Skeletal muscle satellite cell (primary cell): ENCODE results near the gene UGCG.
A peak's percentile ranks its signal among the peaks of the same experiment; 100 is the strongest.

Experiments used
- H3K27me3 ChIP-seq: 2 replicates; pipeline ENCODE4 v1.7.0; 2013; ENCODE audit warnings: low read length; ENCODE audit not compliant: control insufficient read depth, insufficient read depth
- H3K36me3 ChIP-seq: 2 replicates; pipeline ENCODE4 v1.7.0; 2013; ENCODE audit warnings: mild to moderate bottlenecking, control low read depth, low read length; ENCODE audit not compliant: insufficient read depth
- H3K4me1 ChIP-seq: 2 replicates; pipeline ENCODE4 v1.7.0; 2013; ENCODE audit warnings: low read length; ENCODE audit not compliant: control insufficient read depth, insufficient read depth
- H3K4me2 ChIP-seq: 2 replicates; pipeline ENCODE4 v1.7.0; 2013; ENCODE audit warnings: mild to moderate bottlenecking, low read length
- H3K4me3 ChIP-seq: 2 replicates; pipeline ENCODE4 v1.7.0; 2013; ENCODE audit warnings: low read length
- H3K9ac ChIP-seq: 2 replicates; pipeline ENCODE4 v1.7.0; 2013; ENCODE audit warnings: mild to moderate bottlenecking, low read depth, low read length, moderate library complexity
- H3K9me3 ChIP-seq: replicated peaks from 2 replicates; pipeline ENCODE4 v1.7.0; 2013; ENCODE audit warnings: mild to moderate bottlenecking, control low read depth, low read length

Gene UGCG

DNA sequence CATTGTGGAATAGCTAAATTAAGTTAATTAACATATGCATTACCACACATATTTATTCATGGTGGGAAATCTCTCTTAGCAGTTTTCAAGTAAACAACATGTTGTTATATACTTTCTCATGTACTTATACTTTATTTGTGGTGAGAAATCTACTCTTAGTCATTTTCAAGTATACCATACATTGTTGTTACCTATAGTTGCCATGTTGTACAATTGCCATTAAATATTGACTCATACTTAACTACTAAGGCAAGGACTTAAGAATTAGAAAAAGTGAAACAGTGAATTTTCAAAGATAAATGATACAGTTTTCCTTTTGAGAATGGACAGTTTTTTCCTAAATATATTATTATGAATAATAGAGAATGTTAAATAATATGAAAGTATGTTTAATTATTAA, 27.7 kb downstream of the UGCG start:
- Histone ChIP-seq H3K9ac (peak overlapping the region; percentile 72), H3K27me3 (no peaks in the 10 kb centered on the region), H3K4me3 (no peak overlapping the region), H3K4me1 (peaks cover 64% of the 10 kb centered on the region), H3K9me3 (no peaks in the 10 kb centered on the region), H3K4me2 (no peak overlapping the region), H3K36me3 (peaks cover 76% of the 10 kb centered on the region)

DNA sequence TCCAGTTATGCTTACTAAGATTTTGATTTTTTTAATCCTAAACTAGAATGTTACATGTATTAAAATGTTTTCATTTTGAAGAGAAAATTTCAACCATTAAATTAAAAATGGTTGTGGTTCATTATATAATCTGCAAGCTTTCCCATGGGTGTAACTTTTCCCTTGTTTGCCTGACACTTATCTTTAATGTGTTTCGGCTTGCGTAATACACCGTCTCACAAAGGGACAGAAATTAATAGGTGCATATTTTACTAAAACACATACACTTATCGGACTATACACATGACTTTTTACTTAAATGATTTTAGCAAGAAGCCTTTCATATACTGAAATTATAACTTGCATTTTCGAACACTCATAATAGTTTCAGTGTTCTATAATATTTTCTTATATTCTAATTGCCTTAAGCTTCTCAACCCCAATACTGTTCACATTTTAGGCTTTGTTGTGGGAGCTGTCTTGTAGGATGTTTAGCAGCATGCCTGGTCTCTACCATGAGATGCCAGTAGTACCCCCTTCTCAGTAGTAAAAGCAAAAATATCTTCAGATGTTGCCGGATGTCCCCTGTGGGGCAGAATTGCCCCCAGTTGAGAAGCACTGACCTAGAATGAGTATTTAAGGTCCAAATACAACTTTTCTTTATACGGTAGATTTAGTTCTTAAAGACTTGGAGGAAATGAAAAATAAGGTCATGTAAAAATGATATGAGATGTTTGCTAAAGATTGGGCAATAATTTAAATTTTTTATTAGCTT, 28.6 kb downstream of the UGCG start:
- peak overlapping the region; percentile 72 for H3K9ac ChIP-seq
- no peaks in the 10 kb centered on the region for H3K9me3 ChIP-seq
- H3K4me3 ChIP-seq = peak overlapping the region; percentile 38
- H3K36me3 ChIP-seq = peaks cover 79% of the 10 kb centered on the region
- H3K4me1 ChIP-seq = peaks cover 64% of the 10 kb centered on the region
- H3K4me2 ChIP-seq = peak overlapping the region; percentile 63
- no peaks in the 10 kb centered on the region for H3K27me3 ChIP-seq

DNA sequence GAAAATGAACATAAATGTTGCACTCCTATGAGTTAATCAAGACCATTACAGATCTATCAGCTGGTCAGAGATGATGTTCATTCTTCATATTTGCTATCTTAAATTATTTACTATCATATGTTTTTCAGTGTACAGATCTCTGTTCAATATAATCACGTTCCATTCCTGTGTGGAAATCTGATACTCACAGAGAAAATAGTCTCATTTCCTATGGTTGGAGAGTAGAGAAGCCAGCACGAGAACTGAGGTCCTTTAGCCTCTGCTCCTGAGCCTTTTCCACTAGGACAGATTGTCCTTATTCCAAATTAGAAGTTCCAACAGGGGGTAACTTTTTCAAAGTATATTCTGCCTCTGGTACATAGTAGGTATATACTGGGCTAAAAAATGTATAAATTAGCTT, 29.2 kb downstream of the UGCG start:
- no peaks in the 10 kb centered on the region for H3K9me3 ChIP-seq
- peaks cover 83% of the 10 kb centered on the region for H3K36me3 ChIP-seq
- peaks cover 64% of the 10 kb centered on the region for H3K4me1 ChIP-seq
- H3K27me3 ChIP-seq = no peaks in the 10 kb centered on the region
- H3K4me2 ChIP-seq = peak overlapping the region; percentile 63
- peak overlapping the region; percentile 5 for H3K4me3 ChIP-seq
- peak overlapping the region; percentile 72 for H3K9ac ChIP-seq

DNA sequence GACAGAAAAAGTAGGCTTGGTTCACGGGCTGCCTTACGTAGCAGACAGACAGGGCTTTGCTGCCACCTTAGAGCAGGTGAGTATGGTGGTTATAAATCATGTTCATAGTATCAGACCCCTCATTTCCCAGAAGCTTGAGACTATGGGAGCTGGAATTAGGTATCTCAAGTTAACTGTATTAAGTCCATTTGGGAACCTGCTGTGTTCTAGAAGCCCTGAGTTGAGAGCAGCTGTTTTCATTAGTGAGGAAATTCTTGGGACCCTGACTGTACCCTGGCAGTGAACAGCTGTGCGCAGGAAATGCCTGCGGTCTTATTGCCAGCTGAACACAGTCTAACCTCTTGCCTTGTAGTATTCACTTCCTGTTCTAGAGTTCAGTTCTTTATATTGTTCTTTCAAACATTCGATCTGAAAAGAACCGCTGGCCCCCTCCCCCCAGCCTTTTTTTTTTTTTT, 29.8 kb downstream of the UGCG start:
- peaks cover 83% of the 10 kb centered on the region for H3K36me3 ChIP-seq
- peak overlapping the region; percentile 63 for H3K4me2 ChIP-seq
- H3K9me3 ChIP-seq = no peaks in the 10 kb centered on the region
- peak overlapping the region; percentile 72 for H3K9ac ChIP-seq
- H3K4me3 ChIP-seq = peak overlapping the region; percentile 41
- peaks cover 64% of the 10 kb centered on the region for H3K4me1 ChIP-seq
- H3K27me3 ChIP-seq = no peaks in the 10 kb centered on the region

DNA sequence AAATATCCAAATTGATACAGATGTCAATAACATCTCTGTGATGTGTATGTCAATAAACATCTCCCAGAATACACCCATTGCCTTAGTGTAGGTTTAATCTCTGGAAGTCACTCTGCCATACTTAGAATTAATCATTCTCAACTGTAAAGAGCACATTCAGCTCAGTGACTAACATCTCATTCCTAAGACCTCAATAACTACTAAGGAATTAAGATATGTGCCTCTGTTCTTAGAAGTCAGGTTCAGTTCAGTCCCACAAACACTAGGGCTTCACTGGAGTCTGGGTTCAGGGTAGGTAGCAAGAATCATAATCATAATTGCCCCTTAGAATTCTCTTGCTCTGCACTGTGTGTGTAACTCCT, 31.7 kb downstream of the UGCG start:
- Histone ChIP-seq H3K9ac (peak overlapping the region; percentile 46), H3K4me1 (peaks cover 54% of the 10 kb centered on the region), H3K9me3 (no peaks in the 10 kb centered on the region), H3K27me3 (no peaks in the 10 kb centered on the region), H3K4me3 (no peak overlapping the region), H3K36me3 (peaks cover 87% of the 10 kb centered on the region), H3K4me2 (no peak overlapping the region)

DNA sequence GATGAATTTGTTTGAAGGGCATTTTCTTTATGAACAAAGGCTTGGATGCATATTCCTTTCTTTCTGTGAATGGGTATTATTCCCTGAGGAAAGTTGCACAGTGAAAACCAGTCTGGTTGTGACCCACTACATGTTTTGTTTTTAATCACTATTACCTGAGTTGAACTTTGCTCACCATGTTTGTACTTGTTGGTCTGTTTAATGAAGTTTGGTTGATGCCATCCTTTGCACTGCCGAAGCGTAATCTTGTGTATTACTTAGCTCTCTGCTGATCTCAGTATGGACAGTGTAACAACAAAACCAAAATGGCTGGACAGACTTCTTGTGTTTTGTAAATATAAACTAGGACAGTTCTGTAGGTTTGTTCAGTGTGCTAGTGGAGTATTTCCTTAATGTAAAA, 38.1 kb downstream of the UGCG start:
- Histone ChIP-seq H3K4me3 (no peak overlapping the region), H3K4me2 (no peak overlapping the region), H3K9me3 (no peaks in the 10 kb centered on the region), H3K36me3 (peaks cover 79% of the 10 kb centered on the region), H3K9ac (no peak overlapping the region), H3K4me1 (peaks cover 36% of the 10 kb centered on the region), H3K27me3 (no peaks in the 10 kb centered on the region)

DNA sequence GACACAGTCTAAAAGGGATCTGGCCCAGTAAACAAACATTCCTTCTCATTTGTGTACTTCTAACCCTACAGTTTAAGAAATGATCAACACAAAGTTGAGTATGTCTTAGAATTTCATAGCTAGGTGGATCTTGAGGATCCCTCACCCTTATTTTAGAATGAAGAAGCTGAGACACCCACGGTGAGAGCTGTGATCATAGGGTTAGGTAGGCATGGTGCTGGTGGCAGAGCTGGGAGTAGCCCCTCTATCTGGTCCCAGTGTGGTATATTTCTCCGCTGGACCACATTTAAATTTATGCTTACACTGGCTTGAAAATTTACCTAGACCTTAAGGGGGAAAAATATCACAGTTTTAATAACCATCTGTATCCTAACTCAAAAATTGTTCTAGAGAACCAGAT, 39.8 kb downstream of the UGCG start:
- H3K9me3 ChIP-seq = no peaks in the 10 kb centered on the region
- H3K9ac ChIP-seq = no peak overlapping the region
- no peaks in the 10 kb centered on the region for H3K27me3 ChIP-seq
- H3K36me3 ChIP-seq = peaks cover 63% of the 10 kb centered on the region
- no peak overlapping the region for H3K4me2 ChIP-seq
- peaks cover 36% of the 10 kb centered on the region for H3K4me1 ChIP-seq
- H3K4me3 ChIP-seq = no peak overlapping the region

DNA sequence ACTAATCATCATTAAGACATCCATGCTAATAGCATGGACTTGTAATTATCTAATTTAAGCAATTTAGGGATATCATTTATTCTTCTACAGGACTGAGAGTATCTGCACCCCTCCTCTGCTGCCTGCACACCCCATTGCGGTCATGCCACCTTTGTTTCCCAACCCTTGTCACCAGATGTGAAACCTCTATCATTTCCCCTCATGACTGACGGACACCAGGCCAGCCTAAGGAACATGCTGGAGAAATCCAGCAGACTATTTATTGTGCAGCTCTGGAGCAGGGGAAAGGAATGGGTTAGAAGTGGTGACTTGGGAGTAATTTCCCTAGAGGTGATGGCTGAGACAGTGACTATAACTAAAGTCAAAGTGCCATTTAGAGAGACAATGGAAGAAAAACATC, 40.7 kb downstream of the UGCG start:
- peaks cover 36% of the 10 kb centered on the region for H3K4me1 ChIP-seq
- peak overlapping the region; percentile 52 for H3K9ac ChIP-seq
- H3K9me3 ChIP-seq = no peaks in the 10 kb centered on the region
- no peak overlapping the region for H3K4me2 ChIP-seq
- H3K4me3 ChIP-seq = no peak overlapping the region
- H3K27me3 ChIP-seq = no peaks in the 10 kb centered on the region
- peaks cover 54% of the 10 kb centered on the region for H3K36me3 ChIP-seq

DNA sequence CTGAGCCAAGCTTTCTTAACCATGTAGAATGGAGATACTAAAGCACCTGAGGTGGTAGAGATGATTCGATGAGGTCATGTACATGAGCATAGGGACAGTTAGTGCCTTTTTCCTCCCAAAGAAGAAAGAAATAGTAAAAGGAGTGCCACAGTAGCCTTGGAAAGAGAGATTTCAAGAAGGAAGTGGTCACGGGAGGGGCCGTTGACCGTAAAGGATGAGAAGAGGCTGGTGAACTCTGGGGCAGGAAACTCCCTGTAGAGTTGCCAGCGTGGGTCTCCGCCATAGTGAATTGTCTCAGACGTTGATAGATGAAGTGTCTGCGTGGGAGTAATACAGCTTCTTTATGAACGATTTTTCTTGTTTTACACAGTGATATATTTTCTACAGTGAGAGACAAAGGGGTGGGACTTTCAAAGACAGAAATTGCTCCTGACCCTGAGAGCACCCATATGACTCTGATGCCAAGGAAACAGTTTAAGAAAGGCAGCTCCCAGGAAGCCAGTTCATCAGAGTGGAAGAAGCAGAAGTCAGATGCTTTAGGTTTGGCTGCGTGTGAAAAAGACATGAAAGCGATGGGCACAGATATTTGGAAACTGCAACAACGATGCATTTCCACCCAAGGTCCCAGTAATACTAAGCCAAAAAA, 41.3 kb downstream of the UGCG start:
- Histone ChIP-seq H3K4me2 (peak overlapping the region; percentile 27), H3K4me1 (peaks cover 42% of the 10 kb centered on the region), H3K9me3 (no peaks in the 10 kb centered on the region), H3K4me3 (no peak overlapping the region), H3K9ac (peak overlapping the region; percentile 52), H3K36me3 (peaks cover 48% of the 10 kb centered on the region), H3K27me3 (no peaks in the 10 kb centered on the region)

DNA sequence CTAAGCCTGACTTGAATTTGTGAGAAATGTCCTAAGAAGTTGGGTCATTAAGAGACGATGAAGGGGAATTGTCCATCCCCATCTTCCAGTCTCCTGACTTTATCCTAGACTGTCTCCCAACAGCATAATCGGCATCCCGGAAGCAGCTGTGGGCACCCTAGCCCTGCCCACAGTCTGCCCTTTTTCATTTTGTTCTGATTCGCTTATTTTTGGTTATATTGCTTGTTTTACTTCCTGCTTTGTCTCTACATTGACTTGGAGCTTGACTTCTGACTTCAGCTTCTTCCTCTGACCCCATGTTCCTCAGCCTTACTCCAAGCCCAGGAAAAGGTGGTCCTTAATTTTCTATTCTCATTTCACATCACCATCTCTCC, 41.8 kb downstream of the UGCG start:
- H3K9me3 ChIP-seq = no peaks in the 10 kb centered on the region
- peaks cover 46% of the 10 kb centered on the region for H3K4me1 ChIP-seq
- no peaks in the 10 kb centered on the region for H3K27me3 ChIP-seq
- H3K4me3 ChIP-seq = no peak overlapping the region
- peaks cover 42% of the 10 kb centered on the region for H3K36me3 ChIP-seq
- peak overlapping the region; percentile 27 for H3K4me2 ChIP-seq
- H3K9ac ChIP-seq = peak overlapping the region; percentile 52

DNA sequence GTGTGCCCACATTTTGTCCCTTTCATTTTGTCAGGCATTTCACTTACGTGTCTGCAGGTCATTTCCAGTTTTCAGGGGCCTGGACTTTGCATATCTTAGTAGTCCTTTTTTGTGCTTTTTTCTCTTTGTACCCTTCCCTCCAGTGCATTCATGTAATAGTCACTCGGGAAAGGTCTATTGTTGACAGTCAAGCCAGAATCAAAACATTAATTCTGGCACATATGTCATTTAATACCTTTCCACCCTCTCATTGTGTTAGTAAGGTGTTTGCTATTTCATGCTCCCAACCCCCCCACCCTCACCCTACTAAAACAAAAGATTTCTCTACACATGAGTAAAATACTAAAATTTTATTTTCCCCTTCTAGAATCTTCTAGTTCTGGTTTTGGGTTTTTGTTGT, 42.7 kb downstream of the UGCG start:
- no peaks in the 10 kb centered on the region for H3K9me3 ChIP-seq
- no peaks in the 10 kb centered on the region for H3K27me3 ChIP-seq
- H3K9ac ChIP-seq = no peak overlapping the region
- peaks cover 33% of the 10 kb centered on the region for H3K36me3 ChIP-seq
- H3K4me3 ChIP-seq = no peak overlapping the region
- peaks cover 54% of the 10 kb centered on the region for H3K4me1 ChIP-seq
- no peak overlapping the region for H3K4me2 ChIP-seq

DNA sequence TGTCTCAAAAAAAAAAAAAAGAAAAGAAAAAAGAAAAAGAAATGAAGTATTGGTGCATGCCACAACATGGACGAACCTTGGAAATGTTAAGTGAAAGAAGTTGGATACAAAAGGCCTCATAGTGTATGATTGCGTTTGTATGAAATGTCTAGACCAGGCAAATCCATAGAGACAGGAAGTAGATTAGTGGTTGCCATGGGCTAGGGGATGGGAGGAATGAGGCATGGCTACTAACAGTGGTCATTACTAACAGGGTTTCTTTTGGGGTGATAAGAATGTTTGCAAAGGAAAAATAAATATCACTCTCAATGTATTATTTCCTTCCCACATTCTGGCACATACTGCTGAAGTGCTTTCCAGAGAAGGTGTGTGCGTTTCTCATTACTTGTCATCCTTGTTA, 44.1 kb downstream of the UGCG start:
- no peak overlapping the region for H3K4me2 ChIP-seq
- H3K4me3 ChIP-seq = no peak overlapping the region
- no peaks in the 10 kb centered on the region for H3K27me3 ChIP-seq
- peaks cover 68% of the 10 kb centered on the region for H3K4me1 ChIP-seq
- H3K36me3 ChIP-seq = peaks cover 20% of the 10 kb centered on the region
- no peak overlapping the region for H3K9ac ChIP-seq
- H3K9me3 ChIP-seq = no peaks in the 10 kb centered on the region
